Endothelial cell of umbilical vein (primary cell): ENCODE results near the gene SEMA5A.

ENCODE experiments used
- CTCF ChIP-seq, 2 donors: IDR thresholded peaks; 1 replicate in 1 of 2; 2 replicates in 1 of 2; pipeline ENCODE4 v1.5.1; 2011; ENCODE audit warnings: low read length in 2 of 2, mild to moderate bottlenecking in 2 of 2, moderate library complexity in 2 of 2, control low read depth in 1 of 2, inconsistent platforms in 1 of 2, low read depth in 1 of 2; ENCODE audit not compliant: insufficient read depth in 1 of 2; ENCODE audit errors: extremely low read depth in 1 of 2
- EZH2 ChIP-seq: IDR thresholded peaks from 2 replicates; pipeline ENCODE4 v1.6.1; 2012; ENCODE audit warnings: borderline replicate concordance, low read depth, mild to moderate bottlenecking, moderate library complexity, low read length, inconsistent platforms; ENCODE audit not compliant: severe bottlenecking
- POLR2A ChIP-seq: IDR thresholded peaks from 2 replicates; pipeline ENCODE4 v1.6.1; 2012; ENCODE audit warnings: low read depth, mild to moderate bottlenecking, control low read depth, low read length
- POLR2AphosphoS5 ChIP-seq: IDR thresholded peaks from 2 replicates; pipeline ENCODE4 v1.6.1; 2012; ENCODE audit warnings: low read depth, mild to moderate bottlenecking, control low read depth, low read length, moderate library complexity; ENCODE audit not compliant: insufficient read depth

- TF ChIP-seq CTCF (IDR thresholded peaks at IDR 0.05; ENCODE audit: extremely low read depth in 1 of 2, insufficient read depth in 1 of 2, low read depth in 1 of 2, low read length in 2 of 2) (no peak), POLR2AphosphoS5 (no peak), EZH2 (no peak), POLR2A (no peak)
Measured at GRCh38 chr5:9082996-9083395, 462.9 kb downstream of the SEMA5A start.
